ENCODE measurements around the gene KCND2. TPM values are rescaled to one million over a fixed set of nuclear protein-coding genes. Genes with fewer than 3 reads are reported as not detected.

Gene KCND2
- polyA plus RNA-seq, 3 donors = not detected

DNA sequence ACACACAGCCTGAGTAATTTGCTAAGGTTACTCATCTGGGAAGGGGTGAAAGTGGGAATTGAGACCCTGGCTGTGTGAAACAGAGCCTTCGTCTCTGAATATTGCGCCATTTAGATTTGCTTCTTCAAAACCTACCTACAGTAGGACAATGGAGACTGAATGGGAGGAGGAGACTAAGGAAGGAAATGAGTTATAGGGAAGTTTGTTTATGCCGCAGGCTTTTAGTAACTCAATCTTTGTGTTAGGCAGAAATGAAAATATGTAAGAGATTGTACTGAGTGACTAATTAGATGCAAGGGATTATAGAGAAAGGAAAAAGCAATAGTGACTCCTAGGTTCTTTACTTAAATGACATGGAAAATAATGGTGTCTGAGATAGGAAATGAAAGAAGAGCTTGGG lies 80.2 kb downstream of the KCND2 start:
- no peaks in the 10 kb centered on the region for H3K79me2 ChIP-seq (ENCODE audit: insufficient read depth, low read length)
- 67% methylated on average over 1 of the region's 3 CpGs for WGBS (ENCODE audit: insufficient coverage)
- TF ChIP-seq, protein P1, sequence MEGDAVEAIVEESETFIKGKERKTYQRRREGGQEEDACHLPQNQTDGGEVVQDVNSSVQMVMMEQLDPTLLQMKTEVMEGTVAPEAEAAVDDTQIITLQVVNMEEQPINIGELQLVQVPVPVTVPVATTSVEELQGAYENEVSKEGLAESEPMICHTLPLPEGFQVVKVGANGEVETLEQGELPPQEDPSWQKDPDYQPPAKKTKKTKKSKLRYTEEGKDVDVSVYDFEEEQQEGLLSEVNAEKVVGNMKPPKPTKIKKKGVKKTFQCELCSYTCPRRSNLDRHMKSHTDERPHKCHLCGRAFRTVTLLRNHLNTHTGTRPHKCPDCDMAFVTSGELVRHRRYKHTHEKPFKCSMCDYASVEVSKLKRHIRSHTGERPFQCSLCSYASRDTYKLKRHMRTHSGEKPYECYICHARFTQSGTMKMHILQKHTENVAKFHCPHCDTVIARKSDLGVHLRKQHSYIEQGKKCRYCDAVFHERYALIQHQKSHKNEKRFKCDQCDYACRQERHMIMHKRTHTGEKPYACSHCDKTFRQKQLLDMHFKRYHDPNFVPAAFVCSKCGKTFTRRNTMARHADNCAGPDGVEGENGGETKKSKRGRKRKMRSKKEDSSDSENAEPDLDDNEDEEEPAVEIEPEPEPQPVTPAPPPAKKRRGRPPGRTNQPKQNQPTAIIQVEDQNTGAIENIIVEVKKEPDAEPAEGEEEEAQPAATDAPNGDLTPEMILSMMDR (IDR thresholded peaks at IDR 0.05) = no peak

DNA sequence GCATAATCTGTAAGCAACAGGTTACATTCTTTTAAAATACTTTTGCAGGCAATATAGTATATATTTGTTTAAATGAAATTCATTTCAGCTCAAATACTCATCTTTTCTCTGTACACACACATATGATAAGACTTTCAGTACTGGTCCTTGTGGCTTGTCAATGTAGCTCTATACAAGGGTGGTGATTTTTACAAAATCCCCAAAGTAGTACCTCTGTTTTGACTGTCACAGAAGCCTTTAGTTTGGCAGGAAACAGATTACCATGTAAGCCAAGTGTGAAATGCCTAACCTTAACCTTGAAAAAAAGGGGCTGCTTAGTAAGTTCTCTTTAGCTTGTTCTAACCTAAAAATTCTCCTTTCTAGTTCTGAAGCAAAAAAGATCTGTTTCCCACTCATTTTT lies 87.9 kb downstream of the KCND2 start:
- no peak for DNase-seq
- Mint-ChIP-seq H3K4me1 (no peaks in the 10 kb centered on the region), H3K9me3 (peaks cover 0 to 1% (median 0%) of the 10 kb centered on the region in 7 donors), H3K36me3 (no peaks in the 10 kb centered on the region), H3K4me3 (no peak overlapping the region), H3K27me3 (ENCODE audit: low read depth in 3 of 3) (peaks cover 0 to 4% (median 0%) of the 10 kb centered on the region in 3 donors), H3K27ac (no peak overlapping the region)
- no peak overlapping the region for H2AFZ ChIP-seq (ENCODE audit: insufficient read depth, low read depth, low read length, poor library complexity, severe bottlenecking)
- H3K27me3 ChIP-seq (ENCODE audit: control insufficient read depth in 2 of 2, insufficient read depth in 2 of 2, low read length in 2 of 2) = no peaks in the 10 kb centered on the region
- no peak overlapping the region for H3K4me2 ChIP-seq (replicated peaks; ENCODE audit: extremely low read depth, low read length, poor library complexity, severe bottlenecking)
- no peaks in the 10 kb centered on the region for H3K9me3 ChIP-seq (replicated peaks in 1 of 2; ENCODE audit: control insufficient read depth in 1 of 2, insufficient read depth in 1 of 2, low read length in 2 of 2)
- H3K4me3 ChIP-seq (replicated peaks in 1 of 3; ENCODE audit: low read depth in 2 of 3, low read length in 3 of 3) = no peak overlapping the region
- intact Hi-C loops (cut with micrococcal nuclease) = no loop called here
- no peaks in the 10 kb centered on the region for H3K4me1 ChIP-seq (ENCODE audit: control insufficient read depth in 1 of 2, insufficient read depth in 2 of 2, low read length in 2 of 2)
- H3K36me3 ChIP-seq (replicated peaks in 1 of 2; ENCODE audit: control insufficient read depth in 1 of 2, insufficient read depth in 2 of 2, low read length in 2 of 2) = no peaks in the 10 kb centered on the region
- H3K27ac ChIP-seq (ENCODE audit: low read depth in 1 of 2, low read length in 2 of 2) = no peak overlapping the region
- no peaks in the 10 kb centered on the region for H4K20me1 ChIP-seq (ENCODE audit: insufficient read depth, low read length)
- H3K79me2 ChIP-seq (ENCODE audit: insufficient read depth, low read length) = no peaks in the 10 kb centered on the region
- H3K9ac ChIP-seq (ENCODE audit: insufficient read depth, low read length, poor library complexity, severe bottlenecking) = no peak overlapping the region
- TF ChIP-seq, protein P1 (IDR thresholded peaks at IDR 0.05) = no peak

More for the DNA sequence above, 80.2 kb downstream of the KCND2 start:
- DNase-seq = no peak
- Histone ChIP-seq H2AFZ (ENCODE audit: insufficient read depth, low read depth, low read length, poor library complexity, severe bottlenecking) (no peak overlapping the region), H3K27ac (ENCODE audit: low read depth in 1 of 2, low read length in 2 of 2) (no peak overlapping the region), H3K27me3 (ENCODE audit: control insufficient read depth in 2 of 2, insufficient read depth in 2 of 2, low read length in 2 of 2) (no peaks in the 10 kb centered on the region), H3K4me1 (ENCODE audit: control insufficient read depth in 1 of 2, insufficient read depth in 2 of 2, low read length in 2 of 2) (no peaks in the 10 kb centered on the region), H4K20me1 (ENCODE audit: insufficient read depth, low read length) (no peaks in the 10 kb centered on the region), H3K4me2 (replicated peaks; ENCODE audit: extremely low read depth, low read length, poor library complexity, severe bottlenecking) (no peak overlapping the region), H3K9me3 (replicated peaks in 1 of 2; ENCODE audit: control insufficient read depth in 1 of 2, insufficient read depth in 1 of 2, low read length in 2 of 2) (no peaks in the 10 kb centered on the region), H3K36me3 (replicated peaks in 1 of 2; ENCODE audit: control insufficient read depth in 1 of 2, insufficient read depth in 2 of 2, low read length in 2 of 2) (no peaks in the 10 kb centered on the region), H3K4me3 (replicated peaks in 1 of 3; ENCODE audit: low read depth in 2 of 3, low read length in 3 of 3) (no peak overlapping the region), H3K9ac (ENCODE audit: insufficient read depth, low read length, poor library complexity, severe bottlenecking) (no peak overlapping the region)
- intact Hi-C loops (cut with micrococcal nuclease) = no loop called here
- Mint-ChIP-seq H3K27me3 (ENCODE audit: low read depth in 3 of 3) (peaks cover 0 to 3% (median 0%) of the 10 kb centered on the region in 3 donors), H3K9me3 (no peaks in the 10 kb centered on the region), H3K36me3 (no peaks in the 10 kb centered on the region), H3K4me1 (no peaks in the 10 kb centered on the region), H3K4me3 (no peak overlapping the region), H3K27ac (no peak overlapping the region)

Data from CD14-positive monocyte (primary cell).